ENCODE measurements around the gene FYB2.

Gene FYB2, protein sequence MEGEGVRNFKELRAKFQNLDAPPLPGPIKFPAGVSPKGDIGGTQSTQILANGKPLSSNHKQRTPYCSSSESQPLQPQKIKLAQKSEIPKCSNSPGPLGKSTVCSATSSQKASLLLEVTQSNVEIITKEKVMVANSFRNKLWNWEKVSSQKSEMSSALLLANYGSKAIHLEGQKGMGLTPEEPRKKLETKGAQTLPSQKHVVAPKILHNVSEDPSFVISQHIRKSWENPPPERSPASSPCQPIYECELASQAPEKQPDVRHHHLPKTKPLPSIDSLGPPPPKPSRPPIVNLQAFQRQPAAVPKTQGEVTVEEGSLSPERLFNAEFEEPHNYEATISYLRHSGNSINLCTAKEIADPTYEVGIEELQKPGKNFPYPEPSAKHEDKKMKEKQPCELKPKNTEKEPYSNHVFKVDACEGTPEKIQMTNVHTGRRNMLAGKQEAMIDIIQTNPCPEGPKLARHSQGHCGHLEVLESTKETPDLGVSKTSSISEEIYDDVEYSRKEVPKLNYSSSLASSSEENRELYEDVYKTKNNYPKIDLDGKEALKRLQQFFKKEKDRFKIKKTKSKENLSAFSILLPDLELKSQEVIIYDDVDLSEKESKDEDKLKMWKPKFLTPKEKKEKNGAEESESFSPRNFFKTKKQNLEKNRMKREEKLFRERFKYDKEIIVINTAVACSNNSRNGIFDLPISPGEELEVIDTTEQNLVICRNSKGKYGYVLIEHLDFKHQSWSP

GRCh38 chr1:56819387-56819899 is at the start of gene FYB2:
Gene FYB2, minus strand, starts transcription at chr1:56819404. Its CDS starts 114 bp downstream, at chr1:56819290.
- no peak for DNase-seq (ENCODE audit: low read depth)

GRCh38 chr1:56868761-56869160 is 49.6 kb upstream of the FYB2 start:
- DNase-seq (ENCODE audit: low read depth) = no peak

- no peak for DNase-seq (ENCODE audit: low read depth)
These were observed 48.3 kb upstream of the FYB2 start for GRCh38 chr1:56867491-56867890.

DNA sequence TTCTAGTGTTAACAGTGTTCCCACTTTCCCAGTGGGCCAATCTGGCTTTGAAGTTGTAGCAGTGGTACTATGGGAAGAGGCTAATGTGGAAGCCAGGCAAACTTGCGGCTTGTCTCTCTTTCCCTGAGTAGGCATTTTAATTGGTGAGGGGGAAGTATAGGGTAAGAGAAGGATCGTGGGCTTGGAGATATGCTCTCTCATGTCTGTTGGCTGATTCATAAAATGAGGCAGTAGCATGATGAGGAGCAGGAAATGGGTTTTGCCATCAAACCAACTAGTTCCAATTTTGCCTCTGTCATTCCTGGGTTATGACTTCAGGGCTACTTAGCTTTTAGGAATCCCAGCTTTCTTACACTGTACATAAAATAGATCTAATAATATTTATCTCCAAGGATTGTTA is 47.5 kb upstream of the FYB2 start:
- DNase-seq (ENCODE audit: low read depth) = no peak

- no peak for DNase-seq (ENCODE audit: low read depth)
These were observed 45.2 kb upstream of the FYB2 start for GRCh38 chr1:56864430-56864829.

DNA sequence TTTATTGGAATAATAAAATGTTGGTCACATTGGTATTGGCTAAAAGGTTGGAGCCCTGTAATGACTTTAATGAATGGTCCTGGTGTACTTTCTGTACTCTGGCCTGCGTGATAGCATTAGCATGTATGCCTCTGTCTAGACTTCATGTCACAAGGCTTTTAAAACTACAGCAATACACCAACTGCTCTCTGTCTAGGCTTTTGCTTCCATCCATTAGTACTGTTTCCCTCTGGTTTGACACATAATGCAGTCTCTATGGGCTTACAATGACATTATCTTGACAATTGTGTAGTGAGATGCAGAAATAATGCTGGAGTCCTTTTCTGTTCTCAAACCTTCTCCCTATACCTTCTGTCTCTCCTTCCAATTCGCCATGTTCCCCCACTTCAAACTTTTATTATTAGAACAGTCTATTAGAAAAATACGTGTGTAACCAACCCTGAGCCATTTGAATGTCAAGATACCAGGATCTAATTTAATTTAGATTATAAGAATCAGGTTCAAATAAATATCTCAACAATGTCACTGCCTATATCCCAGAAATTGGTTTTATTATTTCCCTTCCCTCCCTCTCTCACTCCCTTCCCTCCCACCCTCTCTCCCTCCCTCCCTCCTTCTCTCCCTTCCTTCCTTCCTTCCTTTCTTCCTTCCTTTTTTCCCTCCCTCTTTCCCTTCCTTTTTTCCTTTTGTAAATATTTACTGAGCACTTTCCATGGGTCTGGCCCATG is 44.2 kb upstream of the FYB2 start:
- no peak for DNase-seq (ENCODE audit: low read depth)

- no peak for DNase-seq (ENCODE audit: low read depth)
These were observed 40.1 kb upstream of the FYB2 start for GRCh38 chr1:56859287-56859686.

DNA sequence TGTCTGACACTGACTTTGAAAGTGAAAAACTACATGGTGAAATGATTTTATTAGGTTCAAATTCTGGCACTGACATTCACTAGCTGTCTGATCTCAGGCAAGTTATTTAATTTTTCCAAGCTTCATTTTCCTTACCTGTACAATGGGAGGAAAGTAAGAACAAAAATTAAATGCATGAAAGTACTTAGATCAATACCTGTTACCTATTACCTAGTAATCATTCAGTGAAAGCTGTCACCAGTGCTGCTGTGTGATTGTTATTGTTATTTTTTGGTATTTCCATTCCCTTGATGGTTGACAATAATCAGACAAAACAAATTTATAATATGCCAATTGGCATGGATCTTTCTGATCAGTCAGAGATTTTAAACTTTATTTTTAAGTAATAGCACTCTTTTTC is 37.0 kb upstream of the FYB2 start:
- DNase-seq (ENCODE audit: low read depth) = no peak

DNA sequence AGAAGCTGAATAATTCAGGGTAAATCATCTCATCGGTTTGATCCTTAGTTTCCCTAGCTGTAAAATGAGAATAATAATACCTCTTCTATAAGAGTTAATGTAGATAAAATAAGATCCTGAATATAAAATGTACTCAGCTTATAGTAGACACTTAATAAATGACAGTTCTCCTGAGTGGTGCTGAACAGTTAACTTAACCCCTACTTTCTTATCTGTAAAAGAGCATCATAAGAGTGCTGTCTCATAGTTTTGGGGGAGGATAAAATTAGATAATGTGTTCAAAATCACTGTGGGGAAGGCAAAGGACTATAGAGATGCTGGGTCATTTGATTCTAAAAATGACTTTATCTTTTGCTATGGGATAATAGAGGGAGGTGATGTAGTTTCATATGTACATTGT is 36.0 kb upstream of the FYB2 start:
- DNase-seq (ENCODE audit: low read depth) = no peak

DNA sequence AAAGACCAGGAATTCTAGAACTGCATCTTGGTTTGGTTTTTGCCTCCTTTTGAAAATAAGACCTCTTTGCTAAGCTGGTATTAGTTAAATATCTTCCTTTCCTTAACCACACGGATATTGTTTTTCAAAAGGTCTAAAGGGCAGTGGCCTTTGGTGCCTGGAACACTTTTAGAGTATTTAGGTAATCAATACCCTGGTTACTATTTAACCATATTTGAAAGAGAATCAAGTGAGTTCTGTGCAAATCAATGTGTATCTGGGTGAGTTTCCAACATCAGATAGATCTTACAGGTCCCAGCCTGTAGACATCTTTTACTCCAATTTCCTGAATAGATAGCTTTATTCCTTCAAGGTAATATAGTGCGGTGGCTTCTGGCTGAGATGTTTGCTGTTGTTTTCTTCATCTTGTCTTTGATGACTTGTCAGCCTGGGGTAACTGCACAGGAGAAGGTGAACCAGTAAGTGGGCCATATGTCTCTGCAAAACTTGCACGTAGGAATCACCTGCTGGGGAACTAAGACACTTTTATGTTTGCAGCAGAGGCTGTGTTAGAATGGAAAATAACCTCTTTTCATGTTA is 35.4 kb upstream of the FYB2 start, which contains the start of gene C8A:
TSS of gene C8A (plus strand) at position 277 of the 579 bp plus-strand sequence. CDS start at position 382, 105 bp downstream.
- no peak for DNase-seq (ENCODE audit: low read depth)

DNA sequence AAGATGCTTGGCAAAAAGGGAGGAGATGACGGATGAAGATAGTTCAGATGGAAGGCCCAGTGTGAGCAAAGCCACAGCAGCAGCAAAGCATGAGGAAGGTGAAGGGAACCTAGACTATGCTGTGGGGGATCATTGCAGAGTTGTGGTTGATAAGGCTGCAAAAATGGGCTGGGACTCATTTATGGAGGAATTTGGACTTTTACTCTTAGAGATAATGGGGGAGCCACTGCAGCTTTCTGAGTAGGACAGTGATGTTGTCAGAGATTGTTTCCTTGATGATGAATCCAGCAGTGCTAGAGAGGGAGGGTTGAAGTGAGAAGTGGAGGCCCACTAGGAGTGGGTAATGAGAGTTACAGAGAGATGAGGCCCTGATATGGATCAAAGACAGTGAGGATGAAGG is 33.3 kb upstream of the FYB2 start:
- no peak for DNase-seq (ENCODE audit: low read depth)

- DNase-seq (ENCODE audit: low read depth) = no peak
These were observed 31.7 kb upstream of the FYB2 start for GRCh38 chr1:56850922-56851321.

- DNase-seq (ENCODE audit: low read depth) = no peak
These were observed 31.2 kb upstream of the FYB2 start for GRCh38 chr1:56850411-56850810.

DNA sequence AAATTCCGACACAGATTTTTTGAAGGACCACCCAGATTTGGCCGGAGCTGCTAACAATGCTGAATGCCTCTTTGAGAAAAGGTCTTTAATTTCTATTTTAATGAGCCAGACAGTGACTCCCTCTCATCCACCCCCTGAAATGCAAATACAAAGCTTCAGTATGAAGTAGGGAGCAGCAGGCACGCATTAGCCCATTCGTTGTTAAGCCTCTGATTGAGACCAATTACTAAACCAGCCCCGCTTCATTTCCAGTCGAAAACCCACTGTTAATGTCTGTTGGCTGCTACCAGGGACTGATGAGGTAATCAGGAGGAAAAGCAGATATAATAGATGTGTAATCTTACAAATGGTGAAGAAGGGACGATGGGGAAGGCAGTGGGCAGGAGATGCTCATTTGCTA is 30.5 kb upstream of the FYB2 start:
- no peak for DNase-seq (ENCODE audit: low read depth)

DNA sequence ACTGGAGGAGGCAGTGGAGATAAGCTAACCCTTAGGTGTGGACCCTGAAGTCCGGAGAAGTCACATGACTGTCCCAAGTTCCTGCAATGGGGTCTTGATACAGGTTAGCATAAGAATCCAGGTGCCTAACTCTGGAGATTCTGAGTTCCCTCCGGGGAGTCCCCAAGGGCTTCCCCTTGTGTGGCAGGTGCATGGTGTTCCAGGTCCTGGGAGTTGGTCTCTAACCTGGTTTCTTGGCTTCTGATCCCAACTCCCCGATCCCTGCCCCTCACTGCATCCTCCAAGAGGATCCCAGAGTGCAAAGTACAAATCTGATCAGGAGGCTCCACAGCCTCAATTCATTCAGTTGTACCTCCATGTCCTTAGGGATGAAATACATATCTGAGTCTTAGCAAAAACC is 26.1 kb upstream of the FYB2 start:
- DNase-seq (ENCODE audit: low read depth) = no peak

DNA sequence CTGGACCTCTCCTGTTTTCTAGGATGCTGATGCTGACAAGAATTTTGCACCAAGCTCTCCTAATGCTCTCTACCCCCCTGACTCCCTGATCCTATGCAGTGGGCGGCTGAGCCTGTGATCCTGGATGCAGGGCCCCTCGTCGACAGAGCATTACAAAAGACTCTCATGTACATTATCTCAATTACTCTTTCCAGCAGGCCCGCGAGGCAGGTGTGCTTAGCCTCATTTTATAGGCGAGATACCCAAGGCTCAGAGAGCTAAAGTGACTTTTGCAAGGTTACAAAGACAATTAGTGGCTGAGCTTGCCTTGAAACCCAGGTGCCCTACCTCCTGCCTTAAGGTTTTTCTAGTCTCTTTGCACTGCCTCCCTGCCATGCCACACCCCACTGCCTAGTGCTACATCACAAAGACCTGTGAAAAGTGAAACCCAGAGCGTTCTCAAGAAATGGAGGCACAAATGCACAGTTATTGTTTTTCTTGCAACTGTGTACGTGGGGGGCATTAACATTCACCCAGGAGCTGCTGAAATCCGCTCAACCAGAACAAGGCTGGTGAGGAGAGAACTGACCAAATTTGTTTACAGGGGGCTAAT is 25.4 kb upstream of the FYB2 start:
- no peak for DNase-seq (ENCODE audit: low read depth)

- DNase-seq (ENCODE audit: low read depth) = no peak
These were observed 24.3 kb upstream of the FYB2 start for GRCh38 chr1:56843544-56843943.

- DNase-seq (ENCODE audit: low read depth) = no peak
These were observed 19.6 kb upstream of the FYB2 start for GRCh38 chr1:56838759-56839158.

DNA sequence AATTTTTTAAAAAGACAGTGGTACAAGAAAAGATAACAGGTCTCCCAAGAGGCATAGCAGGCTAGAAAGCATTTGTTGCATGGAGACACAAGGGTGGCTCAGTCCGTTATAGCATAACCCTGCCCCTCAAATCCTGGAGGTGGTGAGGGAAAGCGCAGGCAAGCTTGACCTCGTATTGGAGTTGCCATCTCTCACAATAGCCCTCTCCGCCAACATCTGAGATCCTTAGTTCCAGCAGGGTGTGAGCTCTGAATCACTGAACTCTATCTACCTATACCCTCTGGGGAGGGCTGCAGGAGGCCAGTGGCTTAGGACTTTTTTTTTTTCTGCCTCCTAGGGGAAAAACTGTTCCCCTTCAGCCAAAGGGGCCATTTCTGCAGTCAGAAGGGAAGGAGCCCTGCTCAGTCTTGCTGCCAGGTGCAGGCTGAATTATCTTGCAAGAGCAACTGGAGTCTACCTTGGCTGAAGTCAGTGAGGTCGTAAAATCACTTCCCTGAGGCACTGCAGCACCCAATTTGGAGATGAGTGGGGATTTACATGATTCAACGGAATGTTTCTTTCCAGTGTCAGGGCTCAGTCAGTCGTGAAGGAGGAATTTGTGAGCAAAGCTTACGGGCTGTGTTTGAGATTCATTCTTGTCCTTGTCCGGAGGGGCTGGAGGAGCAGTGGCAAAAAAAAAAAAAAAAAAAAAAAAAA is 18.2 kb upstream of the FYB2 start:
- no peak for DNase-seq (ENCODE audit: low read depth)

- no peak for DNase-seq (ENCODE audit: low read depth)
These were observed 17.2 kb upstream of the FYB2 start for GRCh38 chr1:56836359-56836758.

GRCh38 chr1:56835657-56836056 is 16.5 kb upstream of the FYB2 start:
- DNase-seq (ENCODE audit: low read depth) = no peak
